K562 (cell line): ENCODE measurements around the gene CCDC175.

Source experiments
- CTCF ChIP-seq, 3 experiments: IDR thresholded peaks in 2 of 3; conservative IDR thresholded peaks in 1 of 3; 2 replicates each; pipeline ENCODE4 v1.5.1; 2011 to 2012; ENCODE audit warnings: low read length in 3 of 3, mild to moderate bottlenecking in 3 of 3, control low read depth in 2 of 3, improper control_type of control experiment in 1 of 3, inconsistent platforms in 1 of 3, low read depth in 1 of 3, mixed read lengths in 1 of 3, moderate library complexity in 1 of 3; ENCODE audit not compliant: insufficient read depth in 2 of 3
- IRF1 ChIP-seq: sonication (generic); formaldehyde crosslinking; IDR thresholded peaks from 2 replicates; pipeline ENCODE4 v1.8.0; 2022; ENCODE audit warnings: missing genetic modification reagents, mild to moderate bottlenecking, borderline replicate concordance
- OTX1 ChIP-seq: fragments of 450-650 bp; formaldehyde crosslinking; IDR thresholded peaks from 2 replicates; pipeline ENCODE4 v1.4.0; 2022; ENCODE audit warnings: mild to moderate bottlenecking
- SNIP1 ChIP-seq: fragments of 450-650 bp; IDR thresholded peaks from 2 replicates; pipeline ENCODE4 v1.7.1; 2017; ENCODE audit warnings: low read depth, mild to moderate bottlenecking
- SNRNP70 ChIP-seq: fragments of 200-400 bp; formaldehyde crosslinking; optimal IDR thresholded peaks from 2 replicates; pipeline ENCODE3; 2017; ENCODE audit warnings: low read depth, low read length
- TFAM ChIP-seq: fragments of 250-450 bp; sonication (Bioruptor Pico); conservative IDR thresholded peaks from 2 replicates; pipeline ENCODE4 v1.5.0; 2021; ENCODE audit warnings: mild to moderate bottlenecking, moderate library complexity
- ZNF778 ChIP-seq: fragments of 450-650 bp; formaldehyde crosslinking; IDR thresholded peaks from 2 replicates; pipeline ENCODE4 v1.4.0; 2020; ENCODE audit warnings: mild to moderate bottlenecking, moderate library complexity
- TF ChIP-seq, protein P1 (sequence below): fragments of 450-650 bp; IDR thresholded peaks from 2 replicates; pipeline ENCODE4 v1.6.1; 2016
- TF ChIP-seq, protein P2 (sequence below): fragments of 250-450 bp; sonication (Bioruptor Pico); IDR thresholded peaks from 2 replicates; pipeline ENCODE4 v1.8.0; 2022; ENCODE audit warnings: moderate library complexity, mild to moderate bottlenecking, inconsistent platforms

GRCh38 chr14:59463787-59464485, 112.7 kb downstream of the CCDC175 start:
- TF ChIP-seq SNIP1 = no peak
- no peak for TF ChIP-seq TFAM (CRISPR knock-in tag)
- no peak for TF ChIP-seq SNRNP70
- no peak for TF ChIP-seq OTX1
- TF ChIP-seq IRF1 (CRISPR knock-in tag) = no peak
- no peak for TF ChIP-seq CTCF (IDR thresholded peaks at IDR 0.05 in 2 of 3, conservative IDR thresholded peaks at IDR 0.05 in 1 of 3; ENCODE audit: insufficient read depth in 2 of 3, low read depth in 1 of 3, low read length in 3 of 3)
- TF ChIP-seq, protein P1, sequence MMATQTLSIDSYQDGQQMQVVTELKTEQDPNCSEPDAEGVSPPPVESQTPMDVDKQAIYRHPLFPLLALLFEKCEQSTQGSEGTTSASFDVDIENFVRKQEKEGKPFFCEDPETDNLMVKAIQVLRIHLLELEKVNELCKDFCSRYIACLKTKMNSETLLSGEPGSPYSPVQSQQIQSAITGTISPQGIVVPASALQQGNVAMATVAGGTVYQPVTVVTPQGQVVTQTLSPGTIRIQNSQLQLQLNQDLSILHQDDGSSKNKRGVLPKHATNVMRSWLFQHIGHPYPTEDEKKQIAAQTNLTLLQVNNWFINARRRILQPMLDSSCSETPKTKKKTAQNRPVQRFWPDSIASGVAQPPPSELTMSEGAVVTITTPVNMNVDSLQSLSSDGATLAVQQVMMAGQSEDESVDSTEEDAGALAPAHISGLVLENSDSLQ = no peak
- TF ChIP-seq ZNF778 = no peak
- TF ChIP-seq, protein P2, sequence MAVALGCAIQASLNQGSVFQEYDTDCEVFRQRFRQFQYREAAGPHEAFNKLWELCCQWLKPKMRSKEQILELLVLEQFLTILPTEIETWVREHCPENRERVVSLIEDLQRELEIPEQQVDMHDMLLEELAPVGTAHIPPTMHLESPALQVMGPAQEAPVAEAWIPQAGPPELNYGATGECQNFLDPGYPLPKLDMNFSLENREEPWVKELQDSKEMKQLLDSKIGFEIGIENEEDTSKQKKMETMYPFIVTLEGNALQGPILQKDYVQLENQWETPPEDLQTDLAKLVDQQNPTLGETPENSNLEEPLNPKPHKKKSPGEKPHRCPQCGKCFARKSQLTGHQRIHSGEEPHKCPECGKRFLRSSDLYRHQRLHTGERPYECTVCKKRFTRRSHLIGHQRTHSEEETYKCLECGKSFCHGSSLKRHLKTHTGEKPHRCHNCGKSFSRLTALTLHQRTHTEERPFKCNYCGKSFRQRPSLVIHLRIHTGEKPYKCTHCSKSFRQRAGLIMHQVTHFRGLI (CRISPR knock-in tag) = no peak
